Renal cortical epithelial cell (primary cell): Measurements from ENCODE around the gene IRF3. TPM values are rescaled to one million over a fixed set of nuclear protein-coding genes. Genes with fewer than 3 reads are reported as not detected.

ENCODE experiments used
- DNase-seq: peaks from one replicate; pipeline ENCODE4 v3.0.0-alpha.2; 2011; ENCODE audit warnings: low read depth
- total RNA-seq: library from RNA; depleted of rRNA; stranded (reverse); fragments of >200 nt; gene quantifications from 2 replicates; pipeline ENCODE4 v1.2.3, GENCODE V29; 2014

Gene IRF3, protein sequence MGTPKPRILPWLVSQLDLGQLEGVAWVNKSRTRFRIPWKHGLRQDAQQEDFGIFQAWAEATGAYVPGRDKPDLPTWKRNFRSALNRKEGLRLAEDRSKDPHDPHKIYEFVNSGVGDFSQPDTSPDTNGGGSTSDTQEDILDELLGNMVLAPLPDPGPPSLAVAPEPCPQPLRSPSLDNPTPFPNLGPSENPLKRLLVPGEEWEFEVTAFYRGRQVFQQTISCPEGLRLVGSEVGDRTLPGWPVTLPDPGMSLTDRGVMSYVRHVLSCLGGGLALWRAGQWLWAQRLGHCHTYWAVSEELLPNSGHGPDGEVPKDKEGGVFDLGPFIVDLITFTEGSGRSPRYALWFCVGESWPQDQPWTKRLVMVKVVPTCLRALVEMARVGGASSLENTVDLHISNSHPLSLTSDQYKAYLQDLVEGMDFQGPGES
- 68.4 and 89.3 TPM in 2 replicates for total RNA-seq

DNA sequence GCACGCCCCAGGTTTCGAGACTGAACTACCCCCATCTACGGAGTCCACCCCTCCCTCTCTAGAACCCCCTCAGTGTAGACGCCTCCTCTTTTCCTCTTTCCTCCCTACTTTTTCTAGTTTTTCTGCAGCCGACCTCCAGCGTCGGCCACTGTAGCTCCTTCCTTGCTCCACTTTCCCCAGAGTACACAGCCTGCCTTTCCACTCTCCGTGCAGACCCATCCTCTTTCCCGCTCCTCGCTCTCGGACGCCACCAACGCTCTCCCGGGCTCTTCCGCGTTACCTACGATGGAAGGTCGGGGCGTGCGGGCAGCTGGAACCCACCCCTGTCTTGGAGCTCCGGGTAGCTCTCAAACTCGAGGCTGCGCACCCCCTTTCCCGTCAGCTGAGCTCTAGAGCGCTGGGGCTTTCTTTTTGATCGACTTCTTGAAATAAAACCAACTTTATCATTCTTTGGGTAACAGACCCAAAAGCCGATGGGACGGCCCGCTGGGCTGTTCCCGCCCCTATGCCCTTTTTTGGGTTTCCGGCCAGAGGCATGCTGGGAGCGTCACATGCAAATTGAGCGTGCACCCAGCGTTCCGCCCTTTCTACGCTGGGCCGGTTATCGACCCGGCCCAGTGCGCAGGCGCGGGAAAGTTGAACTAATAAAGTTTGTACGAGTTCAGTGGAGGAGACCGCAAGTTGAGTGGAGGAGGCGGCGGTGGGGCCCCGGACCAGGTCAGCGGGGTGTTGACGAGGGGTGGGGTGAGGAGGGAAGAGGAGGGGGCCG lies at the start of gene IRF3, which contains the start of gene BCL2L12:
IRF3 (minus strand) TSS at position 507 of the 769 bp plus-strand sequence. CDS start 1,019 bp downstream, outside the sequence.
BCL2L12 (plus strand) TSS at position 583 of the 769 bp plus-strand sequence. CDS start 760 bp downstream, outside the sequence.
- peak; percentile 91 for DNase-seq

DNA sequence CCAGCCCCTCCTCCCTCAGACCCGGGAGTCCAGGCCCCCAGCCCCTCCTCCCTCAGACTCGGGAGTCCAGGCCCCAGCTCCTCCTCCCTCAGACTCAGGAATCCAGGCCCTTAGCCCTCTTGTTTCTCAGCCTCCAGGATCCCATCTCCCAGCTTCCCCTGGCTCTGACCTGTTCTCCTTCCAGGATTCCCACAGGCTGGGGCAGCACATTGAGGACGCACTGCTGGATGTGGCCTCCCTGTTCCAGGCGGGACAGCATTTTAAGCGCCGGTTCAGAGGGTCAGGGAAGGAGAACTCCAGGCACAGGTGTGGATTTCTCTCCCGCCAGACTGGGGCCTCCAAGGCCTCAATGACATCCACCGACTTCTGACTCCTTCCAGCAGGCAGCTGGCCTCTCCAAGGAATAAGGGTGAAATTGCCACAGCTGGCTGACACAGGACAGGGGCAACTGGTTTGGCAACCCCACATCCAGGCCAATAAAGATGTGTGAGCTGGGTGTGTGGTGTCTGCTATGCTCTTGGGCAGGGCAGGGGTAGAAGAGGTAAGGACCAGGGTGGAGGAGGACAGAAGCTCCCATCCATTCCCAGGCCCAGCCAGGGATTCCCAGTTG lies 47.7 kb upstream of the IRF3 start:
- DNase-seq: no peak

DNA sequence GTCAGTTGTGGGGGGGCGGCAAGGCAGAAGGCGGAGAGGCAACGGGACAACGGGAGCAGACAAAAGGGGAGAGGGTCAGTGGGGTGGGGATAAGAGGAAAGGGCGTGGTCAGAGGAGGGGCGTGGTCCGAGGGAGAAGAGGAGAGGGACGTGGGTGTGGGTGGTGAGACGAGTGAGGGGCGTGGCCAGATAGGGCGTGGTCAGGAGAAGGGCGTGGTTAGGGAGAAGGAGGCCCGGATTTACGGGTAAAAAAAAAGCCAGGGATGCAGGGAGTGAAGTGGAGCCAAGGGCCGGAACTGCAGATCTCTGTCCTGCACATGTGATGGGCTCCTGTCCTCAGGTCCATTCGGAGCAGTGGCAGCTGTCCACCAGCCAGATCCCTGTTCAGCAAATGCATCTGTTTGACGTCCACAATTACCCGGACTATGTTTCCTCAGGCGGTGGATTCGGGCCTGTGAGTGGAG lies 46.8 kb upstream of the IRF3 start:
- DNase-seq: no peak

DNA sequence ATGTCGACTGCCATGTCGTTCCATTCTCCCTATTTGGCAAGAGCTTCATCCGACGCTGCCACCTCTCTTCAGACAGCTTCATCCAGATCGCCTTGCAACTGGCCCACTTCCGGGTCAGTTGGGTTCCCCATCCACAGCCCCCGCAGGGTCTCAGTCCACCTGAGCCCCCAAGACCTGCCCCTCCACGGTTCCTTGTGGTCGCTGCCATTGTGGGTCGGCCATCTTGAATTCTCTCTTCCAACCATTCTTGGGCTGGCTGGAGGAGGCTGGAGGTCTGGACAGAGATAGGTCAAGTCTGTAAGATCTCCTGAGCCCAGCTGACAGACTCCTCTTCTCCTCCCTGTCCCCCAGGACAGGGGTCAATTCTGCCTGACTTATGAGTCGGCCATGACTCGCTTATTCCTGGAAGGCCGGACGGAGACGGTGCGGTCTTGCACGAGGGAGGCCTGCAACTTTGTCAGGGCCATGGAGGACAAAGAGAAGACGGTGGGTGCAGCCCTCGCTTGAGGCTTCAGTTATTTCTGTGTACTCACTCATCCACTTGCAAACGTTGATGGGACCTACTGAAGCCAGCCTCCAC lies 44.8 kb upstream of the IRF3 start:
- peak; percentile 45 for DNase-seq

DNA sequence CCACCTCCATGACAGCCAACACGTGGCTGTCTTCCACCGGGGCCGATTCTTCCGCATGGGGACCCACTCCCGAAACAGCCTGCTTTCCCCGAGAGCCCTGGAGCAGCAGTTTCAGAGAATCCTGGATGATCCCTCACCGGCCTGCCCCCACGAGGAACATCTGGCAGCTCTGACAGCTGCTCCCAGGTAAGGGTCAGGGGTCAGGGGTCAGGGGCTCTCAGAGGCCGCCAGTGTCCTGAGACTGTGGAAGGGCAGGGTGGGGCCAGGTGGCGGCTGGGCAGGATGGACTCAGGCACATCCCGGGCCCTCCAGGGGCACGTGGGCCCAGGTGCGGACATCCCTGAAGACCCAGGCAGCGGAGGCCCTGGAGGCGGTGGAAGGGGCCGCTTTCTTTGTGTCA lies 40.3 kb upstream of the IRF3 start:
- DNase-seq: no peak

DNA sequence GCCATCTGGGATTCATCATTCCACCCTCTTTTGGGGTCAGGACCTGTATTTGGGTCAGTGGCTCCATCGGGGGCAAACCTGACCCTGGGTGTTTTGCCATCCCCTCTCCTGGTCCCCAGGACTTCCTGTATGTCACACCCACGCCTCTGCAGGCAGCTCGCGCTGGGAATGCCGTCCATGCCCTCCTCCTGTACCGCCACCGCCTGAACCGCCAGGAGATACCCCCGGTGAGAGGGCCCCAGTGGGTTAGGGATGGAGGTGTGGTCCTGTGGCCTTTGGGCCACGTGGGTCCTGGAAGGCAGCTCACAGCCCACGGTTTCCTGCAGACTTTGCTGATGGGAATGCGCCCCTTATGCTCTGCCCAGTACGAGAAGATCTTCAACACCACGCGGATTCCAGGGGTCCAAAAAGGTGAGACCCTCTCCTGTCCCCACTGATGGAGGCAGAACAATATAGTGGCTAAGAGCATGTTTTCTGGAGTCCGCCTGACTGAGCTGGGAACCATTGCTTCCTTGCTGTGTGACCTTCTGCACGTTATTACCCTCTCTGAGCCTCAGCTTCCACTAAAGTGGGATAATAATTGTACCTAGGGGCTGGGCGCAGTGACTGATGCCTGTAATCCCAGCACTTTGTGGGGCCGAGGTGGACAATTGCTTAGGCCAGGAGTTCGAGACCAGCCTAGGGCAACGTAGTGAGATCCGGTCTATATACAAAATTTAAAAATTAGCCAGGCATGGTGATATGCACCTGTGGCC lies 39.4 kb upstream of the IRF3 start:
- no peak for DNase-seq

DNA sequence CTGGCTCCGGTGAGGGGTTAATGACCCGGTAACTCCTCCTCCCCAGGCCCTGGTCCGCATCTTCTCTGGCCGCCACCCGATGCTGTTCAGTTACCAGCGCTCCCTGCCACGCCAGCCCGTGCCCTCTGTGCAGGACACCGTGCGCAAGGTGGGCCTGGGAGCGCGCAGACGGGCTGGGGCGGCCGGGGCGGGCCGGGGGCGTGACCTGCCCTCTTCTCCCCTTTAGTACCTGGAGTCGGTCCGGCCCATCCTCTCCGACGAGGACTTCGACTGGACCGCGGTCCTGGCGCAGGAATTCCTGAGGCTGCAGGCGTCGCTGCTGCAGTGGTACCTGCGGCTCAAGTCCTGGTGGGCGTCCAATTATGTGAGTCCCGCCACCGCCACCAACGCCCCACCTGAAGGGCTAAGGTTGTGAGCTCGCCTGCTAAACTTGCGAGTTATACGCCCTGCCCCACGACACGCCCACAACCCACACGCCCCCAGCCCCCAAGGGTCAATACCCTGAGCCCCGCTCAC lies 35.7 kb upstream of the IRF3 start:
- DNase-seq: no peak

DNA sequence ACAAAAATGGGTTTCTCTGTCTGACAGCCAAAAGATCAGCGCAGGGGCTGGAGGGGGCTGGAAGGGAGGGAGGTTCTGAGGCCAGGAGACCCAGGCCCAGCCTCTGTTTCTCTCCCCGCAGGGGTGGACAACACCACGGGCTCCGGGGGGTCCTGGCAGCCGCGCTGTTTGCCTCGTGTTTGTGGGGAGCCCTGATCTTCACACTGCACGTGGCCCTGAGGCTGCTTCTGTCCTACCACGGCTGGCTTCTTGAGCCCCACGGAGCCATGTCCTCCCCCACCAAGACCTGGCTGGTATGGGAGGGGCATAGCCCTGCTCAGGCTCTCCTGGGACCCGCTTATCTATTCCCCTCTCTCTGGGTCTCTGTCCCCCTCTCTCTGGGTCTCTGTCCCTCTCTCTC lies 34.9 kb upstream of the IRF3 start:
- DNase-seq: no peak

DNA sequence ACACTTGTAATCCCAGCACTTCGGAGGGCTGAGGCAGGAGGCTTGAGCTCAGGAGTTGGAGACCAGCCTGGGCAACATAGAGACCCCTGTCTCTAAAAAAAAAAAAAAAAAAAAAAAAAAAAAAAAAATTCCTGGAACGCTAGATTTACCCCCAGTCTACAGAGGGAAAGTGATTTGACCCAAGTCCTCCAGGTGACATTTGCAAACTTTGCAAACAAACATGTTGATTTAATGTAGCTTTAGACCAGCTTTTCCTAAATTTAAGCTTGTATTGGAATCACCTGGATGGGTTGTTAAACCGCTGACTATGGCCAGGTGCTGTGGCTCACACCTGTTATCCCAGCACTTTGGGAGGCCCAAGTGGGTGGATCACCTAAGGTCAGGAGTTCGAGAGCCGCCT lies 33.7 kb upstream of the IRF3 start:
- no peak for DNase-seq

DNA sequence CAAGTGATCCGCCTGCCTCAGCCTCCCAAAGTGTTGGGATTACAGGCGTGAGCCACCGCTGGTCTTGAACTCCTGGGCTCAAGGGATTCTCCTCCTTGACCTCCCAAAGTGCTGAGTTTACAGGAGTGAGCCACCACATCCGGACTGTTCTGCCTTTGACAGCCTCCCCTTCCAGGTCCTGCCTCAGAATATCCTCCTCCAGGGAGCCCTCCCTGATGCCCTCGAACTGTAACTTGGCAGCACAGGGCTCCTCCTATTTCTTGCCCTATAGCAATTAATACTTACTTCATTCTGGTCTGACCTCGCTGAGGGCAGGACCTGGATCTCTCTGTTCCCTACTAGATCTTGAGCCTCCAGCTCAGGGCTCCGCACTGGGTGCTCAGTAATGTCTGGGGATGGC lies 31.2 kb upstream of the IRF3 start:
- DNase-seq: no peak

DNA sequence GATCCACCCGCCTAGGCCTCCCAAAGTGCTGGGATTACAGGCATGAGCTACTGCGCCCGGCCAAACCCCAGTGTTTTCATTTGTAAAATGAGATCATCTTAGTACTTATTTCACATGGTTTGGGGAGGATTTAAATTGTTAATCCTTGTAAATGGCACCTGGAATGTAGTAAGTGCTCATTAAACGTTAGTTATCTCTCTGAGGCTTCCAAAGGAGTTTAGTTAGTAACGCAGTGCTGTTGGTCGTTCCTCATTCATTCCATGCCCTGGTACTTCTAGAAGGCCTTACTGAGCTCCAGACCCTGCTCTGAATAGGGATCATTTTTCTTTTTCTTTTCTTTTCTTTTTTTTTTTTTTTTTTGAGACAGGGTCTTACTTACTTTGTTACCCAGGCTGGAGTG lies 30.5 kb upstream of the IRF3 start:
- DNase-seq: no peak

DNA sequence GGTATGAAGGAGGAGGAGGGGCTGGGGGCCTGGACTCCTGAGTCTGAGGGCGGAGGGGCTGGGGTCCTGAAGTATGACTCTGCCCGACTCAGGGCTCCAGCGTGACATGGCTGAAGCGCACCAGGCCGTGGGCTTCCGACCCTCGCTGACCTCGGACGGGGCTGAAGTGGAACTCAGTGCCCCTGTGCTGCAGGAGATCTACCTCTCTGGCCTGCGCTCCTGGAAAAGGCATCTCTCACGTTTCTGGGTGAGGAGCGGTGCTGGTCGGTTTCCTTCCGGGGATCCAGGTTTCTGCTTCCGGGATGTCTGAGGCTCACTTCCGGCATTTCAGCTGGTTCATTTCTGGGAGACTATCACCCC lies 26.5 kb upstream of the IRF3 start:
- DNase-seq: no peak

DNA sequence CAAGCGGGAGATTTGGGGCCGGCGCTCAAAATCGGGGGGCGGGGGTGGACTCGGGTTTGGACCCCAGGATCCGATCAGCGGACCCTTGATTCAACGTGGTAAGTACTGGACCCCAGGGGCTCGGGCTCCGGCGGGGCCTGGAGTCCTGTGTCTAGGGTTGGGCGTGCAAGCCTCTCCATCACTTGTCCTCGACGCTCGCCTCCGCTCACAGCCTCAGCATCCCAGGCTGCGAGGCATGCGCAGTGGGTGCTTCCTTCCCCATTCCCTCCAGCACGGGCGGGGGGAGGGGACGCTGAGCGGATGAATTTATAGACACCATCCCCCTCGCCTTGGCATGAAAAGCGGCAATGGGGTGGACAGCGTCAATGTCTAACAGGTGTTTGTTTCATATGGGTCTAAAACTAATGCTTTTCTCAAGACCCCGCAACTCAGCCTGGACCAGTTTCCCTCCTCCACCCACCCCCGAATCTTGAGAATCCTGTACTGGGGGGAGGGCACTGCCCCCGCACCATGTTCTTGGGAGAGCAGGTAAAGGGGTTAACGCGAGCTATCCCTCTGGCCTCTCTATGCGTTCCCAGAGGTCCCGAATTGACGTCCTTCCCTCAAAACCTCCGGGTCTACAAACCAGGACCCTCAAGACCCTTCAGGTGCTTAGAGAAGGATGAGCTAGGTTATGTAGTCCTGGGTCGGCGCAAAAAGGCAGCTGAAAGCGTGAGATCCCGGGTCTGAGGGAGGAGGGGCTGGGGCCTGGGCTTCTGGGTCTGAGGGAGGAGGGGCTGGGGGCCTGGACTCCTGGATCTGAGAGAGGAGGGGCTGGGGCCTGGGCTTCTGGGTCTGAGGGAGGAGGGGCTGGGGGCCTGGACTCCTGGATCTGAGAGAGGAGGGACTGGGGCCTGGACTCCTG lies 25.8 kb upstream of the IRF3 start:
- peak; percentile 16 for DNase-seq

DNA sequence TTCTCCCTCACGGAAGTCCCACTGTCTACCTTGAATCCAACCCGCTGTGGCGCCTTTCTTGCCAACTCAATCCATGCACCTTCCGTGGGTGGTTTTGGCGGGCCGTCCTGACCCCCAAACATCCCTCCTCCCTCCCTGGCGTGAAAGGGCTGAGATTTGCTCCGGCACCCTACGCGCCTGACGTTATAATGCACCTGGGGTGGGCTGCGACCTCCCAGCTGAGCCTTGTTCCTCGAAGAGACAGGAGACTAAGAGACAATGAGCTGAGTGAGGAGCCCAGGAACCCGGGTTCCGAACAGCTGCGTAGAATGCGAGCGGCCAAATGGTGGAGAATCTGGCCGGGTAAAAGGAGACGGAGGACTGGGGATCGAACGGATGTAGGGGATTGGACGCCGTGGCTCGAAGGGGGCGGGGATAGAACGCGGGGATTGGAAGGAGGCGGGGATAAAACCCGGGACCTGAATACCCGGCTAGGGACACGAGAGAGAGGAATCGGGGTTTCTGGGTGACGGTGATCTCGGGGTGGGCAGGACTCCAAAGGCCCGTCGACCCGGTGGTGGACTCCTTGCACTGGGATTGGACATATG lies 25.1 kb upstream of the IRF3 start, which contains the start of gene CPT1C:
CPT1C (plus strand) TSS at position 461 of the 587 bp plus-strand sequence. CDS start 1,137 bp downstream, outside the sequence.
- DNase-seq: peak; percentile 42

DNA sequence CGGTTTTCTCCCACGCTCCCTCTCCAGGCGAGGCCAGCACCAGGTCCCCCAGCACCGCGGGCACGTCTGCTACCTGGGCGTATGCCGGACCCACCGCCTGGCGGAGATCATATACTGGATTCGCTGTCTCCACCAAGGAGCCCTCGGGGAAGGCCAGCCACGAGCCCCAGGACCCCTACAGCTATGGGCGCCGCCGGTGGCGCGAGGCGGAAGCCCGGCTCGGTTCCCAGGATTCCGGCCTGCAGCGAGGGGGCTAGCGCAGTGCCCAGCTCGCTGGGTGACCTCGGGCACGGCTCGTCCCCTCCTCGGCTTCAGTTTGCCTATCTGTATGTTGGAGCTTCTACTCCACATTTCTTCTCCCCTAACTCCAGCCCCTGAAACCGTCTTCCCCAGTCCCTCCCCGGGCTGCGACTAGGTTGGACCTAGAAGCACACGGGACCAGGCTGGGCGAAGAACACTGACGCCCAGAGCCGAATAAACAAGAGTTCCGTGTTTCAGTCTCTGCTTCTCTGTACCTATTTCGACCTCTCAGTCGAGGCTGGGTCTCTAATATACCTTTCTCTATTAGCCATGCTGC lies 24.5 kb upstream of the IRF3 start:
- no peak for DNase-seq

DNA sequence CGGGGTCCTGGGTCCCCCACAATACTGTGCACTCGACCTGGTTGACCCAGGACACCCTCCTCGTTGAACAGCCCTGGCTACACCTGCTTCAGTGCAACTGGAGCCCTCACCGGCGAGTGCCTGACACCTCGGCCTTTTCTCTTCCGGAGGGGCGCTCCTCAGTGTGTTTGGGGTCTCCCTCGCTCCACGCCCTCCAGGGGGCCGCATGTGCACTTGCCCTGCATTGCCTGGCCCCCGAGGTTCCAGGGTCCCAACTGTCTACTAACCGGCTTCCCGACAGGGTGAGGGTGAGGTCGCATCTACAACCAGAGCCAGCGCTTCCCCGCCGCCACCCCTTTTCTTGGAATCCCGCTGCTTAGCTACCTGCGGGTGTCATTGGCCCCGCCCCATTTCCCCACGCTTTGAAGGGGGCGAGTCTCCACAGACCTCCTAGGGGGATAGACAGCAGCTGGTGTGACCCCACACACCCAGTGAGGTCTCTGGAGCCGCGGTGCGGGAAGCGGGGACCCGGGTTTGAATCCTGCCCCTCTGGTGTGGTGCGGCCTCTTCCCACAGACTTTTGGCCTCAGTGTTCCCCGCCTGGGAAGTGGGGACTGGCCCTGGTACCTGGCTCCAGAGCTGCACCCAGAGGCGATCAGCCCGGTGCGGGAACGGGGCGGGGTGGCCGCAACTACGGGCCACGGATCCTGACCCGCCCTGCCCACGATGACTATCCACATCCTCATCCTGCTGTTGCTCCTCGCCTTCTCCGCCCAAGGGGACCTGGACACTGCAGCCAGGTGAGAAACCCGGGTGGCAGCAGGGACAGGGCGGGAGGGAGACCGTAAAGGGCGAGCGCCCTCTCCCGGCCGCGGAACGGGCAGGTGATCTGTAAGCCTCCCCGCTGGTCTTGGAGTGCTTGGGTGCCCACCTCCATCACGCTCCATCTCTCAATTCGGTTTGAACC lies 23.7 kb upstream of the IRF3 start, which contains the start of gene ADM5:
ADM5 (plus strand) TSS at position 462 of the 946 bp plus-strand sequence; CDS start at position 706, 244 bp downstream.
- DNase-seq: no peak

DNA sequence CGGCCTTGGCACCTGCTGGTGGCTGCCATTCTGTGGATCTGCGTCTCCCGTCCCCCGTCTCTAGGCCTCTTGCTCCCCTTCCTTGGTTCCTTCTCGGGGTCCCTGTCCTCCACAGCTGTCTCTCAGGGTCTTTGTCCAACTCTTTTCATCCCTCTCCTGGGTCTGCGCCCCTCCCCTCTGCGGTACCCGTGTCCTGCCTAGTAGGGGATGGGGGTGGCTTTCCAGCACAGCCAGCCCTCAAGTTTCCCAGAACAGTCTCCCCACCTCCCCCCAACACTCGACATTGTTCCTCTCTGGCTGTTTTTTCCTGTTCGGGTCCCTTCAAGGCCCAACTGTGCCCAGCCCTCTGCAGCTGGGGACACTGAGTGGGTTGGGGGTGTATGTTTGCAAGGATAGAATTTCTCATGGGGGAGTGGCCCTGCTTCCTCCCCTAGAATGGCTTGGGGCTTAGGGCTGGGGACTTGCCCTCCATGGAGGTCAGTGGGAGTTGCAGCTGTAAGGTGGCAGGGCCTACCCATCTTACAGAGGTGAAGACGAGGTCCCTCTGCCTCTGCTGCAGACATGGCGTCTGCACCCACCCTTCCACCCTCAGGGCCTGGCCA lies 23.0 kb upstream of the IRF3 start:
- no peak for DNase-seq
